GM12873 (cell line): ENCODE data around the gene NKRF.

Experiments used
- TF ChIP-seq, protein P1 (sequence below): IDR thresholded peaks from 2 replicates; pipeline ENCODE4 v1.5.1; 2012; ENCODE audit warnings: low read depth, mild to moderate bottlenecking, moderate library complexity, low read length, control low read depth; ENCODE audit not compliant: insufficient read depth; ENCODE audit errors: missing control alignments

The NKRF gene

DNA sequence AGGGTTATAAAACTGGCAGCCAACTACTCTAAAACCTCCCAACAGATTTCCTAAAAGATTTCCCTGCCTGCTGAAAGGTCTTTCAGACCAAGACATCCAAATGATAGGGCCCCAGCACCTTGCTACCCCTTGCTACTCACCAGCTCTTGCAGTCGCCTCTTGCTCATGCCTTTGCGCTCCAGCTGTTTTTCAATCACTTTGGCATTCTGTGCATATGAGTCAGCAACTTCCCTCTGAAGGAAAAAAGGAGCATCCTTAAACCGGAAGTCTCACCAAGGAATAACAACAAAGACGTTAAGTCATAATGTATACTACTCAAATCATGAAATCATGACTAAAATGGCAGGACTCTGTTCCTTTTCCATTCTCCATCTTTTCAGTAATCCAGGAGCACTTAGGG, 65.0 kb downstream of the NKRF start:
- TF ChIP-seq, protein P1, sequence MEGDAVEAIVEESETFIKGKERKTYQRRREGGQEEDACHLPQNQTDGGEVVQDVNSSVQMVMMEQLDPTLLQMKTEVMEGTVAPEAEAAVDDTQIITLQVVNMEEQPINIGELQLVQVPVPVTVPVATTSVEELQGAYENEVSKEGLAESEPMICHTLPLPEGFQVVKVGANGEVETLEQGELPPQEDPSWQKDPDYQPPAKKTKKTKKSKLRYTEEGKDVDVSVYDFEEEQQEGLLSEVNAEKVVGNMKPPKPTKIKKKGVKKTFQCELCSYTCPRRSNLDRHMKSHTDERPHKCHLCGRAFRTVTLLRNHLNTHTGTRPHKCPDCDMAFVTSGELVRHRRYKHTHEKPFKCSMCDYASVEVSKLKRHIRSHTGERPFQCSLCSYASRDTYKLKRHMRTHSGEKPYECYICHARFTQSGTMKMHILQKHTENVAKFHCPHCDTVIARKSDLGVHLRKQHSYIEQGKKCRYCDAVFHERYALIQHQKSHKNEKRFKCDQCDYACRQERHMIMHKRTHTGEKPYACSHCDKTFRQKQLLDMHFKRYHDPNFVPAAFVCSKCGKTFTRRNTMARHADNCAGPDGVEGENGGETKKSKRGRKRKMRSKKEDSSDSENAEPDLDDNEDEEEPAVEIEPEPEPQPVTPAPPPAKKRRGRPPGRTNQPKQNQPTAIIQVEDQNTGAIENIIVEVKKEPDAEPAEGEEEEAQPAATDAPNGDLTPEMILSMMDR = no peak

DNA sequence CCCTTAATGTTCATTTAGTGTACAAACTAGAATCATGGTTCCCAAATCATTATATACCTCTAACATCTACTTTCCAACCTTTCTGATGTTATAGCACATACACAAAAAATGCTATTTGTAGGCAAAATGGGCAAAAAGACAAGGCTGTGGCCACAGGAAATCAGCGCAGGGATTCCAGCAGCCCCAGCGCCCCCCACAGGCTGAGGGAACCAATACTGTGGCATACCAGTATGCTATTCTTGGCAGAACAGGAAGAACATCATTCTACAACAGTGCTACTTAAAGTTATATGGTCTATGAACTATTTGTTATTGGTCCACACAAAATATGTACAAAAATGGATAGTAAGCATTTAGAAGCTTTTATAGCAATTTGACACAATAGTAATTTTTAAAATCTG, 66.4 kb downstream of the NKRF start:
- TF ChIP-seq, protein P1 = peak; percentile 28
